Progenitor cell of endocrine pancreas (in vitro differentiated cells): ENCODE results near the gene CSHL1. TPM values are rescaled to one million over a fixed set of nuclear protein-coding genes. Genes with fewer than 3 reads are reported as not detected.

Source experiments
- DNase-seq: peaks from one replicate; pipeline ENCODE4 v3.0.0; 2021; ENCODE audit warnings: low spot score; ENCODE audit not compliant: unreplicated experiment
- H3K27ac Mint-ChIP-seq: 2 replicates; pipeline ENCODE4 v1.8.0; 2021; ENCODE audit warnings: mild to moderate bottlenecking, moderate library complexity, mixed read lengths
- H3K27me3 Mint-ChIP-seq: 2 replicates; pipeline ENCODE4 v1.8.0; 2021; ENCODE audit warnings: mixed read lengths
- H3K36me3 Mint-ChIP-seq: 2 replicates; pipeline ENCODE4 v1.8.0; 2022; ENCODE audit warnings: mixed read lengths; ENCODE audit not compliant: insufficient read depth
- H3K4me1 Mint-ChIP-seq: 2 replicates; pipeline ENCODE4 v1.8.0; 2021; ENCODE audit warnings: low read depth, mixed read lengths
- H3K4me3 Mint-ChIP-seq: 2 replicates; pipeline ENCODE4 v1.8.0; 2021; ENCODE audit warnings: low read depth, mild to moderate bottlenecking, moderate library complexity, mixed read lengths
- H3K9me3 Mint-ChIP-seq: 2 replicates; pipeline ENCODE4 v1.8.0; 2021; ENCODE audit warnings: low read depth, mixed read lengths
- long read RNA-seq: library from polyadenylated mRNA; unstranded; transcript quantifications from one replicate; pipeline ENCODE4 v2.0.0, GENCODE V29; 2020
- total RNA-seq: library from RNA; stranded (reverse); gene quantifications from 2 replicates; pipeline ENCODE4 v1.2.1, GENCODE V29; 2021
- TF ChIP-seq, protein P1 (sequence below): fragments of 200-600 bp; sonication (generic); IDR thresholded peaks from one replicate; pipeline ENCODE4 v1.5.0; 2021; ENCODE audit warnings: antibody characterized with exemption, mild to moderate bottlenecking; ENCODE audit not compliant: unreplicated experiment

The CSHL1 gene
- not detected in 2 replicates for total RNA-seq
- long read RNA-seq, result 0 reads

DNA sequence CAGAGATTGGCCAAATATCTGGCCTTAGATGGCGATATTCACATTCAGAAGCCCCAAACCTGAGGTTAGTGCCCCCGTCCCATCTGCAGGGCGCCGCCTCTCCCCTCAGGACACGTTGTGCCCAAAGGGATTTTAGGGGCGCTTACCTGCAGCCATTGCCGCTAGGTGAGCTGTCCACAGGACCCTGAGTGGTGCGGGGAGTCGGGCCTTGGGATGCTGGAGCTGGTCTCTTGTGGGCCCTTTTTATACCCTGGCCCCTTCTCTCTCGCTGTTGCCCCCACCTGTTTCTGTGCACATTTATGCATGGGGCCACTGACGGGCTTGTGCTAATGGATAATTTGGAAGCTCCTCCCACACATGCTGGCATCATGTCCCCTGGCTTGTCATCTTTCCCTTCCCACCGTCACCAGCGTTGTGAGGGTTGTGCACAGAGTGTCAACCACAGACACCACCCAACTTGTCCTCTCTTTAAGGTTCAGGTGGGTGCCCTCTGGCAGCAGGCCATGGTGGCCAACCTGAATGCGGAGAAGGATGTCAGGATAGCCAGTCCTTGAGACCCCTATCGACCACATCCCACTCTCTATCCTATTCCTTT is at the start of gene CSHL1:
Gene CSHL1 (minus strand): TSS at position 218 of the 595 bp plus-strand sequence. CDS start 62 bp downstream, at position 156.
- H3K27me3 Mint-ChIP-seq, result peaks cover 51% of the 10 kb centered on the region
- H3K9me3 Mint-ChIP-seq, result no peaks in the 10 kb centered on the region
- DNase-seq, result no peak
- no peak within 1 kb of the TSS for H3K27ac Mint-ChIP-seq
- TF ChIP-seq, protein P1, sequence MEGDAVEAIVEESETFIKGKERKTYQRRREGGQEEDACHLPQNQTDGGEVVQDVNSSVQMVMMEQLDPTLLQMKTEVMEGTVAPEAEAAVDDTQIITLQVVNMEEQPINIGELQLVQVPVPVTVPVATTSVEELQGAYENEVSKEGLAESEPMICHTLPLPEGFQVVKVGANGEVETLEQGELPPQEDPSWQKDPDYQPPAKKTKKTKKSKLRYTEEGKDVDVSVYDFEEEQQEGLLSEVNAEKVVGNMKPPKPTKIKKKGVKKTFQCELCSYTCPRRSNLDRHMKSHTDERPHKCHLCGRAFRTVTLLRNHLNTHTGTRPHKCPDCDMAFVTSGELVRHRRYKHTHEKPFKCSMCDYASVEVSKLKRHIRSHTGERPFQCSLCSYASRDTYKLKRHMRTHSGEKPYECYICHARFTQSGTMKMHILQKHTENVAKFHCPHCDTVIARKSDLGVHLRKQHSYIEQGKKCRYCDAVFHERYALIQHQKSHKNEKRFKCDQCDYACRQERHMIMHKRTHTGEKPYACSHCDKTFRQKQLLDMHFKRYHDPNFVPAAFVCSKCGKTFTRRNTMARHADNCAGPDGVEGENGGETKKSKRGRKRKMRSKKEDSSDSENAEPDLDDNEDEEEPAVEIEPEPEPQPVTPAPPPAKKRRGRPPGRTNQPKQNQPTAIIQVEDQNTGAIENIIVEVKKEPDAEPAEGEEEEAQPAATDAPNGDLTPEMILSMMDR, result no peak
- H3K4me3 Mint-ChIP-seq, result no peak within 1 kb of the TSS
- H3K36me3 Mint-ChIP-seq, result no peaks in the 10 kb centered on the region
- no peaks in the 10 kb centered on the region for H3K4me1 Mint-ChIP-seq

DNA sequence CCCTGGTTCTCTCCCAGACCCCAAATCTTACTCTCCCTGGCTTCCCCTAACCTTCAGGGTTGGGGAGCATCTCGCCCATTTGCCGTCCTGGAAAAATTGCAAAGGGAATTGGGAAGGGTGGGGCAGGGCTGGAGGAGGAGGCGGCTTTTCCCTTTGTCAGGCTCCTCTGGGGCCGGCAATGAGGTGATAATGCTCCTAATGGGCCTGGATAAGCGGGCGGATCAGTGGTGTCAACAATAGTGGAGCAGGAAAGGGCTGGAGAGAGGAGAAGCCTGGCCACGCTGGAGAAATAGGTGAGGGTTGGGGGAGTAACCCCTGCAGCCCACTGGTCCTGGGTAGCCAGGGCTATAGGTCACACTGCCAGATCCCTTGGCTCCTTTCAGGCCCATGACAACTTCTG is 49.4 kb upstream of the CSHL1 start:
- Mint-ChIP-seq H3K27ac (no peak overlapping the region), H3K27me3 (peaks cover 44% of the 10 kb centered on the region), H3K4me1 (peaks cover 3% of the 10 kb centered on the region), H3K36me3 (no peaks in the 10 kb centered on the region), H3K9me3 (no peaks in the 10 kb centered on the region), H3K4me3 (no peak overlapping the region)
- TF ChIP-seq, protein P1, result no peak
- DNase-seq, result no peak

DNA sequence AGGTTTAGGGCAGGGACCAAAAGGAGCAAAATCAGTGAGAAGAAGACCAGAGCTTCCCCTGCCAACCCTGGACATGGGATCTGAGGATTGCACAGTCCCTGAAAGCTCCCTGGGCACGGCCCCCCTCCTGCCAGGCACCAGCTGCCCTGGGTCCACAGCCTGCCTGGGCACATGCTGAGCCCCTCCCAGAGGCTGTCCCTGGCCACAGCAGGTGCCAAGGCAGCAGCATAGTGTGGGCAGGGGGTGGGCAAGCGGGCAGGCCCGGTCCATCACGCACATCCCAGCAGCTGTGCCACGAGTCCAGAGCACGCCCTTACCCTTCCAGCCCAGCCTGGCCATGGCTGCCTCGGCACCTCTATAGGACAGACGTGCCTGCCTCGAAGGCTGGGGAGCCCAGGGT is 48.9 kb upstream of the CSHL1 start:
- no peaks in the 10 kb centered on the region for H3K9me3 Mint-ChIP-seq
- peaks cover 44% of the 10 kb centered on the region for H3K27me3 Mint-ChIP-seq
- H3K36me3 Mint-ChIP-seq, result no peaks in the 10 kb centered on the region
- TF ChIP-seq, protein P1, result no peak
- H3K27ac Mint-ChIP-seq, result no peak overlapping the region
- DNase-seq, result no peak
- H3K4me1 Mint-ChIP-seq, result peaks cover 3% of the 10 kb centered on the region
- H3K4me3 Mint-ChIP-seq, result no peak overlapping the region

DNA sequence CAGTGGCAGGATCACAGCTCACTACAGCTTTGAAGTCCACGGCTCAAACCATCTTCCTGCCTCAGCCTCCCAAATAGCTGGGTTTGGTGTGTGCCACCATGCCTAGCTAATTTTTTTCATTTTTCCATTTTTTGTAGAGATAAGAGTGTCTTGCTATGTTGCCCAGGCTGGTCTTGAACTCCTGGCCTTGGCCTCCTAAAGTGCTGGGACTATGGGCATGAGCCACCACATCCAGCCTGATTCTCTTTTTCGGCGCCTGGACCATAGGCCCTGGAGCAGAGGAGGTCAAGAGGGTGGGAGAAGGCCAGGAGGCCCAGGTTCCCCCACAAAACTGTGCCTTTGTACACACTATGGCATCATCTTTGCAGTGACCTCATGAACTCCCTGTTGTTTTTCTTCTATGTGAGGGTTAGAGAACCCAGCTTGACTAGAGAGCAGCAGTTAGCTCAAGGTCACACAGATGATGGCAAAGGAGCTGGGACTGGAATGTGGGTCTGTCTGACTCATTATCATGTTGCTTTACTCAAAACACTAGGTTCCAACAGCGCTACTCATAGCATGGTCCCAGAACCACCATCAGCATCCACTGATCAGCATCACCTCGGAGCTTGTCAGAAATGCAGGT is 45.4 kb upstream of the CSHL1 start:
- Mint-ChIP-seq H3K27me3 (peaks cover 35% of the 10 kb centered on the region), H3K4me1 (peaks cover 1% of the 10 kb centered on the region), H3K9me3 (no peaks in the 10 kb centered on the region), H3K27ac (no peak overlapping the region), H3K36me3 (no peaks in the 10 kb centered on the region), H3K4me3 (no peak overlapping the region)
- no peak for DNase-seq
- TF ChIP-seq, protein P1, result no peak

DNA sequence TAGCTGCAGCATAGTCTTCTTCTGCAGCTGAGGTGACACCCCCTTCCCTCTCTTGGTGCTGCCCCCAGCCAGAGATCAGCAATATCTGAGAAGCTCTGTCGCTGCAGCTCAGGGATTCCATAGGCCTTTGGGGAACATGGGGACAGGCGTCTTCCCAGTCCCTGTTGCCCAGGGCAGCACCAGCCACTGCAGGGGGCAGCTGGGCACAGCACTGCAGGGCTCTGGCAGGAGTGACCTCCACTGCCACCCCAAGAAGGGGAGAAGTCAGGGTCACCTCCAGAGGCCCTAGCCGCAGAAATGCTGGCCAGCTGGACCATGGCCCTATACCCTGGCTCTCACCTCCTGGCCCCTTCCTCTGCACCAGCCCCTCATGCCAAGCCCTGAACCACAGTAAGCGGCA is 44.7 kb upstream of the CSHL1 start:
- no peak overlapping the region for H3K27ac Mint-ChIP-seq
- H3K4me1 Mint-ChIP-seq, result peaks cover 1% of the 10 kb centered on the region
- no peak for DNase-seq
- no peaks in the 10 kb centered on the region for H3K36me3 Mint-ChIP-seq
- H3K27me3 Mint-ChIP-seq, result peaks cover 32% of the 10 kb centered on the region
- TF ChIP-seq, protein P1, result no peak
- H3K4me3 Mint-ChIP-seq, result no peak overlapping the region
- no peaks in the 10 kb centered on the region for H3K9me3 Mint-ChIP-seq
